GM21526 (cell line): ENCODE results near the gene SLC39A13.
"Not testable (repeated sequence)": the region's sequence is repeated elsewhere in the genome, so short reads cannot be mapped to it uniquely, and the experiment has no call there.

Source experiments
- ATAC-seq: cut with Tn5 transposase; IDR thresholded peaks from one replicate; pipeline ENCODE4 v1.9.1; 2021; ENCODE audit warnings: moderate library complexity; ENCODE audit not compliant: unreplicated experiment, low FRiP score

SLC39A13 gene

DNA sequence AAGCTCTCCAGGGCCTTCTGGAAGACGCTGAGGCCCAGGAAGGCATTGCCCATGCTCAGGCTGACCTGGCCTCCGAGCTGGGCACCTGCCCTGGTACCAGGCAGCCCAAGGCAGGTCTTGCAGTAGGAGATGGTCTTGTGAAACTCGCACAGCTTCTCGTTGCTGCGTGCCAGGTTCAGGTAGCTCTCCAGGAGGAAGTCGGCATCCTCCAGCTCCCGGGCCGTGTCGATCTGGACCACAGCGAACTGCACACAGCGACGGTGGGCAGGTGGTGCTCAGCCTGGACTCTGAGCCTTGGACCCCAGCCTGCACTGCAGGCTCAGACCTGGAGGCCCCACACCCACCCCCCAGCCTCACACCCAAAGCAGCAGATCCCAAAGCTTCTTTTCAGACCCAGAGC lies 39.5 kb downstream of the SLC39A13 start:
- ATAC-seq: no peak

DNA sequence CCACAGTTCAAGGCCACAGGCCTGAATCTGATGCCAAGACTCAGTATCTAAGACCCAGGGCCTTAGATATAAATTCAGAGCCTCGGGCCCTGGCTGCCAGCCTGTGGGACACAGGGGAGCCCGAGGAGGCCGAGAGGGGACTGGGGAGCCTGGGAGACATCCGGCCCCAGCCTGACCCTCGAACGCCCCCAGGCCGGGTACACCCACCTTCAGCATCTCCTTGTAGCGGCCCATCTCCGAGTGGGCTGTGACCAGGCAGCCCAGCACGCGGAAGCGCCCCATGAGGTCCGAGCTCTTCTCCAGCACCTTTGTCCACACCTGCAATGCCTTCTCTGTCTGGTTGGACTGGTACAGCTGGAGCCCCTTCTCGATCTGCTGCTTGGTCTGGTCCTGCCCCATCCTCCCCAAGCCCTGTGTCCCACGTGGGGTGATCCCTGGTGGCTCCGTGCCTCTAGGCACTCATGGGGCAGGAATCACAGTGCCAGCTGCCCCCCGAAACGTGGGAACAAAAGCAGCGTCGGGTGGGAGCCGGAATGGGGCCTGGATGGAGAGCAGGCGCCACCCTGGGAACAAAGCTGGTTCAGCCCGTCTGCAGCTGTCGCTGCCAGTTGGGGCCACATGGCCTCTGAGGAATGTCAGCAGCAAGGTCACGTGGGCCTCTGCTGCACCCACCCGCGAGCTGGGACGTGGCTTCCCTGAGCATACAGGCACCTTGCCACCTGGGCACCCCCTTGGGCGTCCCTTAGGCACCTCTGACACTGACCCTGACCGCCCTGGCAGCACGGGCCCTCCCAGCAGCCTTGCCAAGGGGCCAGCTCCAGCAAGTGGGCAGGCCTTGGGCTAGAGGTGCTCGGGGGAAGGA lies 40.4 kb downstream of the SLC39A13 start, which contains the start of gene RAPSN:
RAPSN (minus strand) TSS at position 571 of the 862 bp plus-strand sequence; CDS start at position 399, 172 bp downstream.
- ATAC-seq: no peak

- no peak for ATAC-seq
Measured at GRCh38 chr11:47449541-47449940, 41.2 kb downstream of the SLC39A13 start.

GRCh38 chr11:47451436-47451835 lies 43.0 kb downstream of the SLC39A13 start:
- ATAC-seq: no peak

DNA sequence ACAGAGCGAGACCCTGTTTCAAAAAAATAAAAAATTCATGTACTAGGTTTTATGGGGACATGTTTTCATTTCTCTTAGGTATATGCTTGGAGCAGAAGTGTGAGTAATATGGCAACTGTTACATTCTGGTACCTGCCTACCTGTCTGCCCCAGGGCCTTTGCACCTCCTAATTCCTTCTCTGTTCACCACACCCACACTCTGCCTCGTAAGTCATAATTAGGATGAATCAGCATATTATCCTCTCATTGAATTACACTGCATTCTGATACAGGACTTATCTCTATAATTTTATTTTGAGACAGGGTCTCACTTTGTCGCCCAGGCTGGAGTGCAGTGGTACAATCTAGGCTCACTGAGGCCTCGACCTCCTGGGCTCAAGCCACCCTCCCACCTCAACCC lies 43.6 kb downstream of the SLC39A13 start:
- ATAC-seq: no peak

DNA sequence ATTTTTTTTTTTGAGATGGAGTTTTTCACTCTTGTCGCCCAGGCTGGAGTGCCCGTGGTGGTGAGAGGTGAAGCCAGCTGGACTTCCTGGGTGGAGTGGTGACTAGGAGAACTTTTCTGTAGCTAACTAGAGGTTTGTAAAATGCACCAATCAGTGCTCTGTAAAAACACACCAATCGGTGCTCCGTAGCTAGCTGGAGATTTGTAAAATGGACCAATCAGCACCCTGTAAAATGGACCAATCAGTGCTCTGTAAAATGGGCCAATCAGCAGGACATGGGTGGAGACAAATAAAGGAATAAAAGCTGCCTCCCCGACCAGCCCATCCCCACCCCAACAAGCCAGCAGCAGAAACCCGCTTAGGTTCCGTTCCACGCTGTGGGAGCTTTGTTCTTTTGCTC lies 45.0 kb downstream of the SLC39A13 start:
- ATAC-seq: no peak

GRCh38 chr11:47454258-47454671 lies 45.9 kb downstream of the SLC39A13 start:
- not testable (repeated sequence) for ATAC-seq

DNA sequence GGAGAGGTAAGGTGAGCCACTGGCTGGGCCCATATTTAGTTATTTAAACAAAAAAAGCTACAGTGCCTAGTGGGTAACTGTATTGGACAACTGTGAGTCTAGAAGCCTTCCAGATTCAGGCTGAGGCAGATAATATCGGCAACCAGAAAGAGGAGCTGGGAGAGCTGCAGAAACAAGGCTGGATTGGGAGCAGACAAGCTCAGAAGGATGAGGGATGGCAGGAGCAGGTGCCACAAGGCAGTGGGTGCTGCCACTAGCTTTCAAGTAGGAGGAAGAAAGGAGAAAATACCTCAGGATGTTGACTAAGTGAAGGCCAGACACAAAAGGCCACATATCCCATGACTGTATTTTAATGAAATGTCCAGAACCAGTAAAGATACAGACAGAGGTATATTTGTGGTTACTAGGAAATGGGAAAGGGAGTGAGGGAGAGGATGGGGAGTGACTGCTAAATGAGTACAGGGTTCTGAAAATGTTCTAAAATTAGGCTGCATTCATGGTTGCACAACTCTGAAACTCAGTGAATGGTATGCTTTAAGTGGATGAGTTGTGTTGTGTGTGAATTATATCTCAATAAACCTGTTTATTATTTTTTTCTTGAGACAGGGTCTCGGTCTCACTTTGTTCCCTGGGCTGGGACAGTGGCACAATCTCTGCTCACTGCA lies 52.3 kb downstream of the SLC39A13 start:
- no peak for ATAC-seq

GRCh38 chr11:47461876-47462275 lies 53.5 kb downstream of the SLC39A13 start:
- no peak for ATAC-seq

DNA sequence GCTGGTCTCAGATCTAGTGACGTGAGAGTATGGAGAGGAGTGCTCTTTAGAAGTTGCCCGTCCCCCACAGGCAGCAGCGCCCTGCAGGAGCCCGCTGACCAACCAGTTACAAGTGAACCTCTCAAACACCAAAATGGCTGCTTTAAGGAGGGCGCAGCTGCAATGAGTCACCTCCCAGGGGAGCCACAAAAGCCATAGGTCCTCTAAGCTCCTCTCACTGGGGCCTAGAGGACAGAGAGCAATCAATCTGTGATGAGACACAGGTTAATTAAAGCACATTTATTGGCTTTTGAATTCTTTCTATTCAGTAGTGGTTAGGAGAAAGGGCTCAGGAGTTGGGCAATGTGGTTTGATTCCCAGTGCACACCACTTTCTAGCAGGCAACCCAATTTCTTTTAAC lies 56.1 kb downstream of the SLC39A13 start:
- no peak for ATAC-seq
